Common myeloid progenitor, CD34-positive (primary cell): ENCODE results near the gene FBXL20.
A peak's percentile ranks its signal among the peaks of the same experiment; 100 is the strongest.

Experiments
- CTCF ChIA-PET: fragments of 350-600 bp; sonication (Branson Sonifier 250); formaldehyde crosslinking; loops from one replicate; lab custom pipeline; 2021; ENCODE audit warnings: antibody characterized with exemption; lab: Charles Lee
- POLR2A ChIA-PET: fragments of 350-600 bp; sonication (Branson Sonifier 250); formaldehyde crosslinking; loops from one replicate; lab custom pipeline; 2021; ENCODE audit warnings: antibody characterized with exemption; lab: Charles Lee
- DNase-seq, 3 donors: peaks; one replicate each; pipeline versions ENCODE4 v3.0.0 to v3.0.0-alpha.2; 2013
- H3K27ac ChIP-seq, 2 experiments: 1 replicate in 1 of 2; 2 replicates in 1 of 2; pipeline ENCODE4 v1.7.0; 2013; ENCODE audit warnings: inconsistent platforms in 2 of 2, low read length in 2 of 2, mild to moderate bottlenecking in 2 of 2, low read depth in 1 of 2, moderate library complexity in 1 of 2; ENCODE audit not compliant: severe bottlenecking in 2 of 2, insufficient read depth in 1 of 2, poor library complexity in 1 of 2
- H3K27me3 ChIP-seq, 5 experiments: replicated peaks in 2 of 5; 1 replicate in 3 of 5; 2 replicates in 2 of 5; pipeline versions ENCODE4 v1.6.1 to v1.7.0; 2013; ENCODE audit warnings: low read length in 4 of 5, mild to moderate bottlenecking in 2 of 5, moderate library complexity in 2 of 5, inconsistent platforms in 1 of 5; ENCODE audit not compliant: insufficient read depth in 5 of 5, control insufficient read depth in 4 of 5
- H3K36me3 ChIP-seq, 4 experiments: 1 replicate in 2 of 4; 2 replicates in 2 of 4; pipeline versions ENCODE4 v1.6.1 to v1.7.0; 2013; ENCODE audit warnings: low read length in 3 of 4, control low read depth in 1 of 4, mild to moderate bottlenecking in 1 of 4; ENCODE audit not compliant: control insufficient read depth in 4 of 4, insufficient read depth in 4 of 4
- H3K4me1 ChIP-seq, 4 experiments: 1 replicate in 3 of 4; 2 replicates in 1 of 4; pipeline versions ENCODE4 v1.6.1 to v1.7.1; 2013; ENCODE audit warnings: low read length in 3 of 4, mild to moderate bottlenecking in 3 of 4, control low read depth in 1 of 4, inconsistent platforms in 1 of 4, moderate library complexity in 1 of 4; ENCODE audit not compliant: control insufficient read depth in 4 of 4, insufficient read depth in 4 of 4; ENCODE audit errors: control extremely low read depth in 1 of 4
- H3K4me3 ChIP-seq, 7 experiments: 1 replicate in 4 of 7; 2 replicates in 3 of 7; pipeline versions ENCODE4 v1.5.1 to v1.7.0; 2013; ENCODE audit warnings: mild to moderate bottlenecking in 7 of 7, low read length in 6 of 7, moderate library complexity in 6 of 7, inconsistent platforms in 2 of 7, low read depth in 2 of 7, control low read depth in 1 of 7; ENCODE audit not compliant: insufficient read depth in 4 of 7, control insufficient read depth in 1 of 7; ENCODE audit errors: extremely low read depth in 1 of 7
- H3K9me3 ChIP-seq, 5 experiments: 1 replicate in 4 of 5; 2 replicates in 1 of 5; pipeline versions ENCODE4 v1.6.1 to v1.7.1; 2013; ENCODE audit warnings: low read length in 4 of 5, mild to moderate bottlenecking in 2 of 5, inconsistent platforms in 1 of 5, low read depth in 1 of 5, moderate library complexity in 1 of 5; ENCODE audit not compliant: control insufficient read depth in 4 of 5, insufficient read depth in 2 of 5; ENCODE audit errors: control extremely low read depth in 1 of 5
- WGBS: methylation state at CpG from one replicate; pipeline ENCODE4 v1.1.5; 2013; ENCODE audit not compliant: insufficient coverage; 5-methylcytosine and 5-hydroxymethylcytosine counted together

The FBXL20 gene

DNA sequence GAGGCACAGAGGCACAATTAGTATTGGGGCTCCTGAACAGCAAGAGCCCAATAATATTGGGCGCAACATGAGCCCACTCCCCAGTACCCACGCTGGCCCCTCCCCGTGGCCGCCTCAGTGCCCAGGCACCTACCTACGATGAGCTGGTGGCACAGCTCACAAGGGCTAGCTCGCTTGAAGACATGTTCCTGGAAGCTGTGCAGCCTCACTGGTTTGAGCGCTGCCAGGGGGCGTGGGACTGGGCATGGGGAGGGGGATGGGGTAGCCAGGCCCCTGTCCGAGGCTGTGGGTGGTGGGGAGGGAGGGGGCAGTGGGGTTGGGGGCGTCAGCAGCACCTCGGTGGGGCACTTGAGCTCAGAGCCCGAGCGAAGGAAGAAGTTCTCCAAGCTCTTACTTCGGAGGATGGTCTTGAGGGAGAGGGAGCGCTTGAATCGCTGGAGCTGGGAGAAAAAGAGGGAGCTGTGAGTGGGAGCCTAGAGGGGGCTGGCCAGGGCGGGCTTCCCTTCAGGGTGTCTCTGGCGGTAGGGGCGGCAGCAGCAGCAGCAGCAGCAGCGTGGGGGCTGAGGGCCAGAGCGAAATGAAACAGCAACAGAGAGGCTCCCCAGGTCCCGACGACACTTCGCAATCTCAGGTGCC, 183.6 kb downstream of the FBXL20 start:
- no peak for DNase-seq
- H3K9me3 ChIP-seq = no peaks in the 10 kb centered on the region
- 21% methylated on average over 16 of the region's 24 CpGs for WGBS
- ChIA-PET POLR2A (interaction anchor here (0.9 kb wide), 1 partner anchor 18 kb away, joined by 3 read pairs; the partner anchor contains the start of gene RPL19), CTCF (interaction anchor here (1.2 to 1.6 kb wide), 4 partner anchors 11 to 29 kb away, joined by 3 to 6 read pairs (median 4); no protein-coding TSS in a partner anchor)
- no peak overlapping the region for H3K27ac ChIP-seq
- peaks cover 0 to 39% (median 18%) of the 10 kb centered on the region in 5 experiments for H3K27me3 ChIP-seq
- no peaks in the 10 kb centered on the region for H3K36me3 ChIP-seq
- H3K4me3 ChIP-seq = peak overlapping the region in 1 of 7 experiments; percentile 38
- H3K4me1 ChIP-seq = peaks cover 0 to 4% (median 2%) of the 10 kb centered on the region in 4 experiments

DNA sequence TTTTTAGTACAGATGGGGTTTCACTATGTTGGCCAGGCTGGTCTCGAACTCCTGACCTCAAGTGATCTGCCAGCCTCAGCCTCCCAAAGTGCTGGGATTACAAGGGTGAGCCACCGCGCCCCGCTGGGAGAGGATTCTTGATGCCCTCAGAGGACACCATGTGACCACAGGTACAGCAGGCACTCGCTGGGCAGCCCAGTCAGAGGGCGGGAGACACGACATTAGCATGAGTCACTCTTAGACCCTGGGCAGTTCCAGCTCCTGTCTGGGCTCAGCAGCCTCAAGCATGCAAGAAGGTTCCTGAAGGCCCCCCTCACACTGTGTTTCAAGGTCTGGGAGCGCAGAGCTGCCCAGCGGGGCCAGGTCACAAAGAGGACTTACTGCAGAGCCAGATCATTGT, 187.6 kb downstream of the FBXL20 start:
- Histone ChIP-seq H3K4me1 (peaks cover 0 to 25% (median 21%) of the 10 kb centered on the region in 4 experiments), H3K36me3 (no peaks in the 10 kb centered on the region), H3K9me3 (no peaks in the 10 kb centered on the region), H3K4me3 (no peak overlapping the region), H3K27ac (no peak overlapping the region), H3K27me3 (peaks cover 0 to 28% (median 5%) of the 10 kb centered on the region in 5 experiments)
- POLR2A ChIA-PET = no interaction called here
- 93% methylated on average over 8 of the region's 9 CpGs for WGBS
- CTCF ChIA-PET = interaction anchor here (0.9 to 3.5 kb wide), 3 partner anchors 22 to 30 kb away, joined by 4 to 14 read pairs (median 5); no protein-coding TSS in a partner anchor
- DNase-seq = no peak

DNA sequence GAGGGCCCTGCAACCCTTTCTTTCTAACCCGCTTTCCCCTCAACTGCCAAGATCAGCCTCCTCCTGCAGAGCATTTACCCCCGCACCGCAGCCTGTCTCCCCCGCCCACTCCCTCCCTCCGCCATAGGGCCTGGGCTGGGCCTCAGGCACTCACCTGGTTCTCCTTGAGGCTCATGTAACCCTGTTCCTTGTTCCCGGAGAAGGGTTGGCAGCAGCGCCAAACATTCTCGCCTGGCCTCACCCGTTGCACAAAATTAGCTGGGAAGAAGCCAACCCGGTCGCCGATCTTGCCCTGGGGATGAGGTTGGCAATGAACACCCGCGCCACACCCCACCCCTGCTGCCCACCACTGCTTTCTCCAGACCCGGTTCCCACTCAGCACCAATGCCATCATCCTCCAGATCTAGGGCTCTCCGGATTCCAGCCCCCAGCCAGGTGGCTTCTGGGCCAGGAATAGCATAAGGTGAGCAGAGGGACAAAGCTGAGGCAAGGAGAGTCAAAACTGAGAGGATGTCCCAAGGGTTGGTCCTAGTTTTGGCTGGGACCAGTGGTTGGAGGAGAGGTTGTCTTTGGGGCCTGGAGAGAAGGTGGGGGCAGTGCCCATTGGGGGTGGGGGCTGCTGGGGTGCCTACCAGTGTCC, 188.5 kb downstream of the FBXL20 start:
- Histone ChIP-seq H3K27me3 (peaks cover 0 to 19% (median 3%) of the 10 kb centered on the region in 5 experiments), H3K36me3 (no peaks in the 10 kb centered on the region), H3K4me3 (no peak overlapping the region), H3K4me1 (peaks cover 0 to 29% (median 24%) of the 10 kb centered on the region in 4 experiments), H3K27ac (no peak overlapping the region), H3K9me3 (no peaks in the 10 kb centered on the region)
- WGBS = 87% methylated on average over 16 of the region's 16 CpGs
- ChIA-PET POLR2A (interaction anchor here (1.2 kb wide), 1 partner anchor 10 kb away, joined by 3 read pairs; no protein-coding TSS in a partner anchor), CTCF (interaction anchor here (1.1 to 3.5 kb wide), 4 partner anchors 11 to 31 kb away, joined by 3 to 14 read pairs (median 4); no protein-coding TSS in a partner anchor)
- no peak for DNase-seq

- Histone ChIP-seq H3K9me3 (no peaks in the 10 kb centered on the region), H3K27me3 (peaks cover 0 to 14% (median 3%) of the 10 kb centered on the region in 5 experiments), H3K4me3 (no peak overlapping the region), H3K4me1 (peaks cover 0 to 29% (median 24%) of the 10 kb centered on the region in 4 experiments), H3K27ac (no peak overlapping the region), H3K36me3 (no peaks in the 10 kb centered on the region)
- POLR2A ChIA-PET = interaction anchor here (1.2 kb wide), 1 partner anchor 11 kb away, joined by 3 read pairs; no protein-coding TSS in a partner anchor
- CTCF ChIA-PET = interaction anchor here (1.1 to 3.5 kb wide), 4 partner anchors 11 to 32 kb away, joined by 3 to 14 read pairs (median 4); no protein-coding TSS in a partner anchor
- WGBS = 96% methylated on average over 11 of the region's 11 CpGs
- DNase-seq = no peak
Observed at GRCh38 chr17:39212195-39212810, 189.1 kb downstream of the FBXL20 start.

DNA sequence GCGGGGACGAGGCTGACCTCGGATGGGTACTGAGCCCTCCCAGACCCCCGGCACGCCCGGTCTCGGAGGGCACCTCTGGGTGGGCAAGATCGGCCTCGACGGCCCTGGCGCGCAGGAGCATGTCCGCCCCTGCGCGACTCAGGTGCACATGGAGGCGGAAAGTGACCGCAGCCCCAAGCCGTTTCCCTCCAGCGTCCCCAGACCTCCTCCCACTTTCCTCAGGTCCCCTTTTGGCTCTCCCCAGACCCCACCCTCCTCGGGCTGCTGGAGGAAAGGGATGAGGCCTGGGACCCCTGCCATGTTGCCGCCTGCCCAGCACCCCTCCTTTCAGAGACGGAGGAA, 191.4 kb downstream of the FBXL20 start:
- CTCF ChIA-PET = interaction anchor here (0.6 to 13.9 kb wide), 4 partner anchors 13 to 30 kb away, joined by 3 to 425 read pairs (median 4); partner anchors contain the start of gene STAC2
- Histone ChIP-seq H3K4me3 (peak overlapping the region; percentile 15 to 71 (median 53)), H3K36me3 (peaks cover 0 to 2% (median 2%) of the 10 kb centered on the region in 4 experiments), H3K9me3 (no peaks in the 10 kb centered on the region), H3K4me1 (peaks cover 0 to 32% (median 26%) of the 10 kb centered on the region in 4 experiments), H3K27ac (no peak overlapping the region), H3K27me3 (peaks cover 0 to 5% (median 2%) of the 10 kb centered on the region in 5 experiments)
- DNase-seq = no peak
- 2% methylated on average over 19 of the region's 22 CpGs for WGBS
- POLR2A ChIA-PET = interaction anchor here (1.0 kb wide), 1 partner anchor 10 kb away, joined by 6 read pairs; the partner anchor contains the start of gene RPL19

GRCh38 chr17:39209317-39210092, 191.9 kb downstream of the FBXL20 start:
- CTCF ChIA-PET = interaction anchor here (0.6 to 13.9 kb wide), 6 partner anchors 10 to 148 kb away, joined by 3 to 425 read pairs (median 3); partner anchors contain the start of genes RPL19 and STAC2
- Histone ChIP-seq H3K27me3 (peaks cover 0 to 5% (median under 1%) of the 10 kb centered on the region in 5 experiments), H3K9me3 (no peaks in the 10 kb centered on the region), H3K27ac (no peak overlapping the region), H3K4me1 (peaks cover 0 to 32% (median 26%) of the 10 kb centered on the region in 4 experiments), H3K4me3 (peak overlapping the region; percentile 15 to 71 (median 53)), H3K36me3 (peaks cover 0 to 8% (median 5%) of the 10 kb centered on the region in 4 experiments)
- WGBS = under 1% methylated on average over 32 of the region's 39 CpGs
- peak; percentile 66 to 91 (median 85) for DNase-seq
- POLR2A ChIA-PET = interaction anchor here (1.0 kb wide), 2 partner anchors 10 kb away, joined by 3 to 6 read pairs; partner anchors contain the start of gene RPL19
